WTC11 (cell line): Measurements from ENCODE around the gene EEFSEC. TPM values are rescaled to one million over a fixed set of nuclear protein-coding genes. Genes with fewer than 3 reads are reported as not detected.

ENCODE experiments used
- ATAC-seq: fragments of 200-7000 bp; cut with Tn5 transposase; 2 replicates; pipeline ENCODE4 v1.10.0; 2021; ENCODE audit warnings: mild to moderate bottlenecking, moderate library complexity
- CTCF ChIA-PET: fragments of 300-600 bp; sonication (Branson Sonifier 250); formaldehyde crosslinking; loops from one replicate; lab custom pipeline; 2021; ENCODE audit warnings: antibody characterized with exemption; lab: Charles Lee
- POLR2A ChIA-PET: fragments of 350-600 bp; sonication (Branson Sonifier 250); formaldehyde crosslinking; loops from one replicate; lab custom pipeline; 2021; ENCODE audit warnings: antibody characterized with exemption; lab: Charles Lee
- DNase-seq: peaks from one replicate; pipeline ENCODE4 v3.0.0; 2021; ENCODE audit warnings: low spot score
- H3K27ac Mint-ChIP-seq: 2 replicates; pipeline ENCODE4 v1.8.0; 2021; ENCODE audit warnings: mixed read lengths
- H3K27me3 Mint-ChIP-seq: 2 replicates; pipeline ENCODE4 v1.8.0; 2021; ENCODE audit warnings: low read depth, mild to moderate bottlenecking, moderate library complexity, mixed read lengths
- H3K36me3 Mint-ChIP-seq: 2 replicates; pipeline ENCODE4 v1.8.0; 2021; ENCODE audit warnings: mixed read lengths
- H3K4me1 Mint-ChIP-seq: 2 replicates; pipeline ENCODE4 v1.8.0; 2022; ENCODE audit warnings: mixed read lengths
- H3K4me3 Mint-ChIP-seq: 2 replicates; pipeline ENCODE4 v1.8.0; 2021; ENCODE audit warnings: mild to moderate bottlenecking, moderate library complexity, mixed read lengths
- H3K9me3 Mint-ChIP-seq: 2 replicates; pipeline ENCODE4 v1.8.0; 2021; ENCODE audit warnings: mixed read lengths
- EMX1 ChIP-seq: fragments of 250-450 bp; sonication (Bioruptor Pico); IDR thresholded peaks from 2 replicates; pipeline ENCODE4 v1.8.0; 2021; ENCODE audit warnings: mild to moderate bottlenecking
- ESRRA ChIP-seq: sonication (generic); formaldehyde crosslinking; IDR thresholded peaks from 2 replicates; pipeline ENCODE4 v1.8.1; 2022; ENCODE audit warnings: mild to moderate bottlenecking, missing genetic modification reagents, borderline replicate concordance
- IRF2 ChIP-seq: sonication (generic); formaldehyde crosslinking; IDR thresholded peaks from 2 replicates; pipeline ENCODE4 v1.8.0; 2022; ENCODE audit warnings: low read depth, missing genetic modification reagents, borderline replicate concordance
- NFATC4 ChIP-seq: fragments of 250-450 bp; sonication (Bioruptor Pico); IDR thresholded peaks from 2 replicates; pipeline ENCODE4 v1.9.0; 2021; ENCODE audit warnings: mild to moderate bottlenecking
- NFYB ChIP-seq: sonication (generic); formaldehyde crosslinking; conservative IDR thresholded peaks from 2 replicates; pipeline ENCODE4 v1.8.0; 2022; ENCODE audit warnings: low read depth, missing genetic modification reagents
- SOX15 ChIP-seq: fragments of 250-450 bp; sonication (Bioruptor Pico); IDR thresholded peaks from 2 replicates; pipeline ENCODE4 v1.9.0; 2021; ENCODE audit warnings: mild to moderate bottlenecking
- TEAD1 ChIP-seq: sonication (generic); formaldehyde crosslinking; IDR thresholded peaks from 2 replicates; pipeline ENCODE4 v1.8.0; 2022; ENCODE audit warnings: mild to moderate bottlenecking, missing genetic modification reagents
- ZBTB21 ChIP-seq: sonication (generic); formaldehyde crosslinking; IDR thresholded peaks from 2 replicates; pipeline ENCODE4 v1.8.1; 2023; ENCODE audit warnings: mild to moderate bottlenecking, missing genetic modification reagents, borderline replicate concordance
- ZNF317 ChIP-seq: sonication (generic); formaldehyde crosslinking; IDR thresholded peaks from 2 replicates; pipeline ENCODE4 v1.8.1; 2023; ENCODE audit warnings: low read depth, mild to moderate bottlenecking, moderate library complexity, missing genetic modification reagents, borderline replicate concordance
- ZNF396 ChIP-seq: fragments of 250-450 bp; sonication (Bioruptor Pico); IDR thresholded peaks from 2 replicates; pipeline ENCODE4 v1.8.0; 2021; ENCODE audit warnings: mild to moderate bottlenecking, moderate library complexity, borderline replicate concordance
- total RNA-seq: library from RNA; stranded (reverse); gene quantifications from 3 replicates; pipeline ENCODE4 v1.2.3, GENCODE V29; 2021
- TF ChIP-seq, protein P1 (sequence below): sonication (generic); formaldehyde crosslinking; IDR thresholded peaks from 2 replicates; pipeline ENCODE4 v1.8.1; 2023; ENCODE audit warnings: mild to moderate bottlenecking, missing genetic modification reagents
- TF ChIP-seq, protein P2 (sequence below): fragments of 250-450 bp; sonication (Bioruptor Pico); conservative IDR thresholded peaks from 2 replicates; pipeline ENCODE4 v1.9.0; 2021; ENCODE audit warnings: mild to moderate bottlenecking
- TF ChIP-seq, protein P3 (sequence below): sonication (generic); formaldehyde crosslinking; IDR thresholded peaks from 2 replicates; pipeline ENCODE4 v1.8.1; 2023; ENCODE audit warnings: mild to moderate bottlenecking, moderate library complexity, missing genetic modification reagents
- TF ChIP-seq, protein P4 (sequence below): sonication (generic); formaldehyde crosslinking; IDR thresholded peaks from 2 replicates; pipeline ENCODE4 v1.8.1; 2022; ENCODE audit warnings: low read depth, mild to moderate bottlenecking, moderate library complexity, missing genetic modification reagents, borderline replicate concordance
- TF ChIP-seq, protein P5 (sequence below): fragments of 200-600 bp; IDR thresholded peaks from 2 replicates; pipeline ENCODE4 v1.8.0; 2022; ENCODE audit warnings: antibody characterized with exemption
- TF ChIP-seq, protein P6 (sequence below): sonication (generic); formaldehyde crosslinking; IDR thresholded peaks from 2 replicates; pipeline ENCODE4 v1.8.1; 2022; ENCODE audit warnings: mild to moderate bottlenecking, missing genetic modification reagents, moderate library complexity, borderline replicate concordance
- TF ChIP-seq, protein P7 (sequence below): sonication (generic); formaldehyde crosslinking; IDR thresholded peaks from 2 replicates; pipeline ENCODE4 v1.8.0; 2022; ENCODE audit warnings: missing genetic modification reagents

The EEFSEC gene
- total RNA-seq, 1 experiment from 2014 or later: 13.7 TPM

DNA sequence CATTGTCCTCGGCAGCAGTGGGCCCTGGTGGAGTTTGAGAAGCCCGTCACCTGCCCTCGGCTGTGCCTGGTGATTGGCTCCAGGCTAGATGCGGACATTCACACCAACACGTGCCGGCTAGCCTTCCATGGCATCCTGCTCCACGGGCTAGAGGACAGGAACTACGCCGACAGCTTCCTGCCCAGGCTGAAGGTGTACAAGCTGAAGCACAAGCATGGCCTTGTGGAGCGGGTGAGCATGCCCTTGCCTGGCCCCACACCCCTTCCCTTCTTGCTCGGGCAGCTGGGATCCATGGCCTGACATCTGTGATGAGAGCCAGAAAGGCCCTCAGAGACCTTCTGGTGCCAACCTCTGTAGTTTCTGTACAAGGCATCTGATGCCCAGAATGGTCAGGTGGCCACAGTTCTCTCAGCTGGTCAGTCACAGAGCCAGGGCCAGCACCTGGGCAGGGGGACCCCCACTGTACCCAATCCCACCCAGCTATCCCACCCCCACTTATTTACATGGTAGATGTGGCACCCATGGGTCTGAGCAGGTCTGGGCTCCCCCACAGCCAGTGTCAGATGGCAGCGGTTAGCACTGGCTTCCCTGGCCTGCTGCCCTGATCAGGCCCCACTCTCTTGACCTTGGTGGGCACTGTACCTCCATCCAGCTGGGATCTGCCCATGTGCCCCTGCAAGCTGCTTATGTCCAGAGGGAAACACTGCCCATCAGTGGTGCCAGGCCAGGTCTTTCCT is 188.5 kb downstream of the EEFSEC start:
- H3K27ac Mint-ChIP-seq: no peak overlapping the region

DNA sequence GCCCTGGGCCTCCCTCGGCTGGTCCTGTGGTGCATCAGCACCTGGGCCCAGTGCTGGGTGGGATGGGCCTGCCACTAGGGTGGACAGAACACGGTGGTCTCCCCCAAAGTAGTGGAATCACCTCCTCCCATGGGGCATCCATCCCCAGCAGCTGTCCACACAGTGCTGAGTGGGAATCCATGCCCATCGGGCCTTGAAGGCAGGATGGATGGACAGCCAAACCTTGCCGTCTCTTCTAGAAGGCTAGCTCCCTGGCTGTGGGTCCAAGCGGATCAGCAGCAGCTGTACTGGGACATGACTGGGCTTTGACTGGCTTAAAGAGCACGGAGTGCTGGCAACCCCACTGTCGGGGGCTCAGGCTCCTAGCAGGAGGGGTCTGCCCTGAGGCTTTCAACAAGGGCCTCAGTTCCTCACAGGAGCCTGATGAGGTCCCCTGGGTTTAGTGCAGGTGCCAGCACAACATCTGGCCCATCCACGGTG is 189.5 kb downstream of the EEFSEC start:
- DNase-seq: no peak
- CTCF ChIA-PET: interaction anchor here (1.5 kb wide), 1 partner anchor 20 kb away, joined by 5 read pairs; no protein-coding TSS in a partner anchor
- H3K36me3 Mint-ChIP-seq: no peaks in the 10 kb centered on the region
- POLR2A ChIA-PET: no interaction called here
- H3K27me3 Mint-ChIP-seq: no peaks in the 10 kb centered on the region
- H3K4me3 Mint-ChIP-seq: no peak overlapping the region
- no peak overlapping the region for H3K27ac Mint-ChIP-seq
- no peaks in the 10 kb centered on the region for H3K9me3 Mint-ChIP-seq
- peaks cover 13% of the 10 kb centered on the region for H3K4me1 Mint-ChIP-seq
- ATAC-seq: no peak
- TF ChIP-seq ZNF396 (no peak), SOX15 (CRISPR knock-in tag) (no peak), NFATC4 (CRISPR knock-in tag) (no peak), ESRRA (CRISPR knock-in tag) (no peak), ZNF317 (CRISPR knock-in tag) (no peak), IRF2 (CRISPR knock-in tag) (no peak), NFYB (CRISPR knock-in tag) (no peak)
- TF ChIP-seq, protein P1, sequence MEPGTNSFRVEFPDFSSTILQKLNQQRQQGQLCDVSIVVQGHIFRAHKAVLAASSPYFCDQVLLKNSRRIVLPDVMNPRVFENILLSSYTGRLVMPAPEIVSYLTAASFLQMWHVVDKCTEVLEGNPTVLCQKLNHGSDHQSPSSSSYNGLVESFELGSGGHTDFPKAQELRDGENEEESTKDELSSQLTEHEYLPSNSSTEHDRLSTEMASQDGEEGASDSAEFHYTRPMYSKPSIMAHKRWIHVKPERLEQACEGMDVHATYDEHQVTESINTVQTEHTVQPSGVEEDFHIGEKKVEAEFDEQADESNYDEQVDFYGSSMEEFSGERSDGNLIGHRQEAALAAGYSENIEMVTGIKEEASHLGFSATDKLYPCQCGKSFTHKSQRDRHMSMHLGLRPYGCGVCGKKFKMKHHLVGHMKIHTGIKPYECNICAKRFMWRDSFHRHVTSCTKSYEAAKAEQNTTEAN: no peak
- TF ChIP-seq, protein P2, sequence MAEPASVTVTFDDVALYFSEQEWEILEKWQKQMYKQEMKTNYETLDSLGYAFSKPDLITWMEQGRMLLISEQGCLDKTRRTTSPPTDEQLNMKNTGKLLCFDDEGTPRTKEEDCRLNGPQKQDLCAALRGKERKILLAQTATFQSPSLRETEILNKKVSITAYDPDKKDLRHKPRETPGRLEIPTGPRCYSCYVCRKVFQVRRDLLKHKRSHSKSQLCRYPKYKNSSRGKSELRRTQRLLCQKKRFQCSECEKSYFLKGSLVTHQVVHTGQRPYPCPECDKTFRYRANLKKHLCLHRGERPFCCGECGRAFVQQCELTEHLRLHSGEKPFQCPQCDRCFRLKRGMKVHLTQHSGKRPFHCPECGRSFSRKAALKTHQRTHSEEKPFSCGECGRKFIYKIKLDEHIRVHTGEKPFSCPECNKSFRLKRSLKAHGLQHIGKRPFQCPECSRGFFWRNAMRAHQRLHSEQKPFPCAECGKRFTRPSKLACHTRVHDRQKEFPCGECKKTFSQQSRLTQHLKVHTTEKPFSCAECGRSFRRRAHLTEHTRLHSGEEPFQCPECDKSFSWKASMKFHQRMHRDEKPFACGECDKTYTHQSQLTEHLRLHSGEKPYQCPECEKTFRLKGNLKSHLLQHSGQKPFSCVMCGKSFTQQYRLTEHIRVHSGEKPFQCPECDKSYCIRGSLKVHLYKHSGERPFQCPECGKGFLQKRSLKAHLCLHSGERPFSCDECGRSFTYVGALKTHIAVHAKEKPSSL (CRISPR knock-in tag): no peak
- TF ChIP-seq, protein P3, sequence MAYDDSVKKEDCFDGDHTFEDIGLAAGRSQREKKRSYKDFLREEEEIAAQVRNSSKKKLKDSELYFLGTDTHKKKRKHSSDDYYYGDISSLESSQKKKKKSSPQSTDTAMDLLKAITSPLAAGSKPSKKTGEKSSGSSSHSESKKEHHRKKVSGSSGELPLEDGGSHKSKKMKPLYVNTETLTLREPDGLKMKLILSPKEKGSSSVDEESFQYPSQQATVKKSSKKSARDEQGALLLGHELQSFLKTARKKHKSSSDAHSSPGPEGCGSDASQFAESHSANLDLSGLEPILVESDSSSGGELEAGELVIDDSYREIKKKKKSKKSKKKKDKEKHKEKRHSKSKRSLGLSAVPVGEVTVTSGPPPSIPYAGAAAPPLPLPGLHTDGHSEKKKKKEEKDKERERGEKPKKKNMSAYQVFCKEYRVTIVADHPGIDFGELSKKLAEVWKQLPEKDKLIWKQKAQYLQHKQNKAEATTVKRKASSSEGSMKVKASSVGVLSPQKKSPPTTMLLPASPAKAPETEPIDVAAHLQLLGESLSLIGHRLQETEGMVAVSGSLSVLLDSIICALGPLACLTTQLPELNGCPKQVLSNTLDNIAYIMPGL (CRISPR knock-in tag): no peak
- TF ChIP-seq, protein P4, sequence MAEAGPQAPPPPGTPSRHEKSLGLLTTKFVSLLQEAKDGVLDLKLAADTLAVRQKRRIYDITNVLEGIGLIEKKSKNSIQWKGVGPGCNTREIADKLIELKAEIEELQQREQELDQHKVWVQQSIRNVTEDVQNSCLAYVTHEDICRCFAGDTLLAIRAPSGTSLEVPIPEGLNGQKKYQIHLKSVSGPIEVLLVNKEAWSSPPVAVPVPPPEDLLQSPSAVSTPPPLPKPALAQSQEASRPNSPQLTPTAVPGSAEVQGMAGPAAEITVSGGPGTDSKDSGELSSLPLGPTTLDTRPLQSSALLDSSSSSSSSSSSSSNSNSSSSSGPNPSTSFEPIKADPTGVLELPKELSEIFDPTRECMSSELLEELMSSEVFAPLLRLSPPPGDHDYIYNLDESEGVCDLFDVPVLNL (CRISPR knock-in tag): no peak
- TF ChIP-seq, protein P5, sequence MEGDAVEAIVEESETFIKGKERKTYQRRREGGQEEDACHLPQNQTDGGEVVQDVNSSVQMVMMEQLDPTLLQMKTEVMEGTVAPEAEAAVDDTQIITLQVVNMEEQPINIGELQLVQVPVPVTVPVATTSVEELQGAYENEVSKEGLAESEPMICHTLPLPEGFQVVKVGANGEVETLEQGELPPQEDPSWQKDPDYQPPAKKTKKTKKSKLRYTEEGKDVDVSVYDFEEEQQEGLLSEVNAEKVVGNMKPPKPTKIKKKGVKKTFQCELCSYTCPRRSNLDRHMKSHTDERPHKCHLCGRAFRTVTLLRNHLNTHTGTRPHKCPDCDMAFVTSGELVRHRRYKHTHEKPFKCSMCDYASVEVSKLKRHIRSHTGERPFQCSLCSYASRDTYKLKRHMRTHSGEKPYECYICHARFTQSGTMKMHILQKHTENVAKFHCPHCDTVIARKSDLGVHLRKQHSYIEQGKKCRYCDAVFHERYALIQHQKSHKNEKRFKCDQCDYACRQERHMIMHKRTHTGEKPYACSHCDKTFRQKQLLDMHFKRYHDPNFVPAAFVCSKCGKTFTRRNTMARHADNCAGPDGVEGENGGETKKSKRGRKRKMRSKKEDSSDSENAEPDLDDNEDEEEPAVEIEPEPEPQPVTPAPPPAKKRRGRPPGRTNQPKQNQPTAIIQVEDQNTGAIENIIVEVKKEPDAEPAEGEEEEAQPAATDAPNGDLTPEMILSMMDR: no peak

More for the DNA sequence above, 188.5 kb downstream of the EEFSEC start:
- Mint-ChIP-seq H3K9me3 (no peaks in the 10 kb centered on the region), H3K4me1 (peaks cover 6% of the 10 kb centered on the region), H3K27me3 (no peaks in the 10 kb centered on the region), H3K36me3 (no peaks in the 10 kb centered on the region), H3K4me3 (no peak overlapping the region)
- DNase-seq: no peak
- POLR2A ChIA-PET: no interaction called here
- TF ChIP-seq EMX1 (CRISPR knock-in tag) (no peak), TEAD1 (CRISPR knock-in tag) (no peak), ZBTB21 (CRISPR knock-in tag) (no peak)
- TF ChIP-seq, protein P6, sequence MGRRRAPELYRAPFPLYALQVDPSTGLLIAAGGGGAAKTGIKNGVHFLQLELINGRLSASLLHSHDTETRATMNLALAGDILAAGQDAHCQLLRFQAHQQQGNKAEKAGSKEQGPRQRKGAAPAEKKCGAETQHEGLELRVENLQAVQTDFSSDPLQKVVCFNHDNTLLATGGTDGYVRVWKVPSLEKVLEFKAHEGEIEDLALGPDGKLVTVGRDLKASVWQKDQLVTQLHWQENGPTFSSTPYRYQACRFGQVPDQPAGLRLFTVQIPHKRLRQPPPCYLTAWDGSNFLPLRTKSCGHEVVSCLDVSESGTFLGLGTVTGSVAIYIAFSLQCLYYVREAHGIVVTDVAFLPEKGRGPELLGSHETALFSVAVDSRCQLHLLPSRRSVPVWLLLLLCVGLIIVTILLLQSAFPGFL (CRISPR knock-in tag): no peak
- TF ChIP-seq, protein P7, sequence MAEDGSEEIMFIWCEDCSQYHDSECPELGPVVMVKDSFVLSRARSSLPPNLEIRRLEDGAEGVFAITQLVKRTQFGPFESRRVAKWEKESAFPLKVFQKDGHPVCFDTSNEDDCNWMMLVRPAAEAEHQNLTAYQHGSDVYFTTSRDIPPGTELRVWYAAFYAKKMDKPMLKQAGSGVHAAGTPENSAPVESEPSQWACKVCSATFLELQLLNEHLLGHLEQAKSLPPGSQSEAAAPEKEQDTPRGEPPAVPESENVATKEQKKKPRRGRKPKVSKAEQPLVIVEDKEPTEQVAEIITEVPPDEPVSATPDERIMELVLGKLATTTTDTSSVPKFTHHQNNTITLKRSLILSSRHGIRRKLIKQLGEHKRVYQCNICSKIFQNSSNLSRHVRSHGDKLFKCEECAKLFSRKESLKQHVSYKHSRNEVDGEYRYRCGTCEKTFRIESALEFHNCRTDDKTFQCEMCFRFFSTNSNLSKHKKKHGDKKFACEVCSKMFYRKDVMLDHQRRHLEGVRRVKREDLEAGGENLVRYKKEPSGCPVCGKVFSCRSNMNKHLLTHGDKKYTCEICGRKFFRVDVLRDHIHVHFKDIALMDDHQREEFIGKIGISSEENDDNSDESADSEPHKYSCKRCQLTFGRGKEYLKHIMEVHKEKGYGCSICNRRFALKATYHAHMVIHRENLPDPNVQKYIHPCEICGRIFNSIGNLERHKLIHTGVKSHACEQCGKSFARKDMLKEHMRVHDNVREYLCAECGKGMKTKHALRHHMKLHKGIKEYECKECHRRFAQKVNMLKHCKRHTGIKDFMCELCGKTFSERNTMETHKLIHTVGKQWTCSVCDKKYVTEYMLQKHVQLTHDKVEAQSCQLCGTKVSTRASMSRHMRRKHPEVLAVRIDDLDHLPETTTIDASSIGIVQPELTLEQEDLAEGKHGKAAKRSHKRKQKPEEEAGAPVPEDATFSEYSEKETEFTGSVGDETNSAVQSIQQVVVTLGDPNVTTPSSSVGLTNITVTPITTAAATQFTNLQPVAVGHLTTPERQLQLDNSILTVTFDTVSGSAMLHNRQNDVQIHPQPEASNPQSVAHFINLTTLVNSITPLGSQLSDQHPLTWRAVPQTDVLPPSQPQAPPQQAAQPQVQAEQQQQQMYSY (CRISPR knock-in tag): no peak
- CTCF ChIA-PET: interaction anchor here (1.5 kb wide), 1 partner anchor 19 kb away, joined by 5 read pairs; no protein-coding TSS in a partner anchor
- ATAC-seq: no peak
